ENCODE results near the gene SH2D3C. TPM values are rescaled to one million over a fixed set of nuclear protein-coding genes. Genes with fewer than 3 reads are reported as not detected.
A peak's percentile ranks its signal among the peaks of the same experiment; 100 is the strongest.

The SH2D3C gene
- total and polyA plus RNA-seq, 2 donors from 2014 or later, result 13.7 to 27.7 TPM

DNA sequence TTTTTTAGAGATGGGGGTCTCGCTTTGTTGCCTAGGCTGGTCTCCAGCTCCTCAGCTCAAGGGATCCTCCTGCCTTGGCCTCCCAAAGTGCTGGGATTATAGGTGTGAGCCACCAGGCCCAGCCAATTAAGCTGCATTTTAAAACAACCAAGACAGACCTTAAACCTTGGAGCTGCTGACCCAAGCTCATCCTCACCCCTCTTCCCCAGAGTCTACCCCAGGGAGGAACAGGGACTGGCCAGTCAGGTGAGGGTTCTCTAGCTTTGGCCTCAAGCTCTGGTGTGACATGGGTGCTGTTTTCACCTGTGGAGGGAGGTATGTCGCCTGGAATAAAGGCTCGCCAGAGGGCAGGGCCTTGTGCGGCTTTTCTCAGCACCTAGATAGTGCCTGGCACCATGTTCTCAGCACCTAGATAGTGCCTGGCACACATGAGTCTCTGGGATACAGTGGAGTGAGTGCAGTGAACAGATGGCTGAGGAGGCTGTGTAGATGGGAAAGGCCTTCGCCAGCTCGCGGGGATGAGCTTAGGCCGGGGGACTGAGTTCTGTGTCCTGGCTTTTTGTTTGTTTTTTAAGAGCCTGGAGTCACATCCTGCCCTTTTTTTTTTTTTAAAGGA lies 14.7 kb upstream of the SH2D3C start:
- intact Hi-C loops (cut with DNase I), result no loop called here
- H3K9ac ChIP-seq (ENCODE audit: low read length in 3 of 3), result peak overlapping the region in 1 of 3 donors; percentile 34
- no peak for DNase-seq
- peaks cover 0 to 13% (median 0%) of the 10 kb centered on the region in 3 donors for H3K4me1 ChIP-seq (ENCODE audit: control insufficient read depth in 2 of 3, insufficient read depth in 2 of 3, low read depth in 1 of 3, low read length in 3 of 3)
- TF ChIP-seq, protein P1, sequence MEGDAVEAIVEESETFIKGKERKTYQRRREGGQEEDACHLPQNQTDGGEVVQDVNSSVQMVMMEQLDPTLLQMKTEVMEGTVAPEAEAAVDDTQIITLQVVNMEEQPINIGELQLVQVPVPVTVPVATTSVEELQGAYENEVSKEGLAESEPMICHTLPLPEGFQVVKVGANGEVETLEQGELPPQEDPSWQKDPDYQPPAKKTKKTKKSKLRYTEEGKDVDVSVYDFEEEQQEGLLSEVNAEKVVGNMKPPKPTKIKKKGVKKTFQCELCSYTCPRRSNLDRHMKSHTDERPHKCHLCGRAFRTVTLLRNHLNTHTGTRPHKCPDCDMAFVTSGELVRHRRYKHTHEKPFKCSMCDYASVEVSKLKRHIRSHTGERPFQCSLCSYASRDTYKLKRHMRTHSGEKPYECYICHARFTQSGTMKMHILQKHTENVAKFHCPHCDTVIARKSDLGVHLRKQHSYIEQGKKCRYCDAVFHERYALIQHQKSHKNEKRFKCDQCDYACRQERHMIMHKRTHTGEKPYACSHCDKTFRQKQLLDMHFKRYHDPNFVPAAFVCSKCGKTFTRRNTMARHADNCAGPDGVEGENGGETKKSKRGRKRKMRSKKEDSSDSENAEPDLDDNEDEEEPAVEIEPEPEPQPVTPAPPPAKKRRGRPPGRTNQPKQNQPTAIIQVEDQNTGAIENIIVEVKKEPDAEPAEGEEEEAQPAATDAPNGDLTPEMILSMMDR (IDR thresholded peaks at IDR 0.05; ENCODE audit: borderline replicate concordance, extremely low read depth, insufficient read depth), result no peak
- H3K27me3 ChIP-seq (ENCODE audit: control insufficient read depth, insufficient read depth, low read length), result no peaks in the 10 kb centered on the region
- FAIRE-seq, result no peak
- no peak overlapping the region for H3K4me3 ChIP-seq (ENCODE audit: low read length in 3 of 3)
- no peaks in the 10 kb centered on the region for H3K9me3 ChIP-seq (ENCODE audit: control insufficient read depth in 2 of 3, insufficient read depth in 1 of 3, low read length in 3 of 3)
- H3K27ac ChIP-seq (ENCODE audit: low read depth in 2 of 2, low read length in 2 of 2), result no peak overlapping the region
- peaks cover 5 to 29% (median 24%) of the 10 kb centered on the region in 3 donors for H3K36me3 ChIP-seq (ENCODE audit: control insufficient read depth in 2 of 3, insufficient read depth in 3 of 3, low read length in 3 of 3)

DNA sequence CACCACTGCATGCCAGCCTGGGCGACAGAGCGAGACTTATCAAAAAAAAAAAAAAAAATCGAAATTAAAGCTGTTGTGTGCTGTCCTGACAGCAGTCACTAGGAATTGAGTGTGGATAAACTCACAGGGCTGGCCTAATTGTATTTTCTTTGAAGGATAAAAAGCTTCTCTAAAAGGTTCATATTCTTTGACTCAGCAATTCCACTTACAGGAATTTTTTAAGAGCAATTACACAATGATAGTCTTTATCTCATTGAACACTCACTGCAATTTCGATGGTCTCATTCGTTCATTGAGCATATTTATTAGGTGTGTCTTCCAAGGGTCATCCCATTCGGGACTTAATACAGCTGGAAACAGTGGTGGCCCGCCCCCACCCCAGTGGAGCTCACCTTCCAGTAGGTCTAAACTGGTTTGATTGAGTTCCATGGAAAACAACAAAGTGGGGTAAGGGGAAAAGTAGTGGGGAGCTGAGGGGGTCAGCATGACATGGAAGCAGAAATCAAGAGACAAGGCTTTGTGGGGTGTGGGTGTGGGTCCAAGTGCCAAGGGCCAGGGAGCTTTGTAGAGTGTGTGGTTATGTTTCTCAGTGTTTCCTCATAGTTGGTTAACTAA lies 14.1 kb upstream of the SH2D3C start:
- Histone ChIP-seq H3K9ac (ENCODE audit: low read length in 3 of 3) (no peak overlapping the region), H3K9me3 (ENCODE audit: control insufficient read depth in 2 of 3, insufficient read depth in 1 of 3, low read length in 3 of 3) (no peaks in the 10 kb centered on the region), H3K4me3 (ENCODE audit: low read length in 3 of 3) (no peak overlapping the region), H3K27me3 (ENCODE audit: control insufficient read depth, insufficient read depth, low read length) (no peaks in the 10 kb centered on the region), H3K36me3 (ENCODE audit: control insufficient read depth in 2 of 3, insufficient read depth in 3 of 3, low read length in 3 of 3) (peaks cover 8 to 35% (median 31%) of the 10 kb centered on the region in 3 donors), H3K4me1 (ENCODE audit: control insufficient read depth in 2 of 3, insufficient read depth in 2 of 3, low read depth in 1 of 3, low read length in 3 of 3) (peaks cover 0 to 13% (median under 1%) of the 10 kb centered on the region in 3 donors), H3K27ac (ENCODE audit: low read depth in 2 of 2, low read length in 2 of 2) (no peak overlapping the region)
- DNase-seq (no peak), FAIRE-seq (no peak)
- TF ChIP-seq, protein P1 (IDR thresholded peaks at IDR 0.05; ENCODE audit: borderline replicate concordance, extremely low read depth, insufficient read depth), result no peak
- intact Hi-C loops (cut with DNase I), result no loop called here

DNA sequence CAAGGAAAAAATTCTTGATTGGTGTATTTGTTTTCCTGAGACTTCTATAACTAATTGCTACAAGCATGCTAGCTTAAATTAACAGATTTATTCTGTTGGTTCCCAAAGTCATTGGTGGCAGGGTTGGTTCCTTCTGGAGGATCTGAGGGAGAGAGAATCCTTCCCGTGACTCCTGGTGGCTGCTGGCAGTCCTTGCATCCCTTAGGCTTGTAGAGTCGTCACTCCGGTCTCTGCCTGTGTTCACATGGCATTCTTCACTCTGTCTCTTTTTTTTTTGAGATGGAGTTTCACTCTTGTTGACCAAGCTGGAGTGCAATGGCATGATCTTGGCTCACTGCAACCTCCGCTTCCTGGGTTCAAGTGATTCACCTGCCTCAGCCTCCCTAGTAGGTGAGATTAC lies 12.6 kb upstream of the SH2D3C start:
- intact Hi-C loops (cut with DNase I), result no loop called here
- H3K4me1 ChIP-seq (ENCODE audit: control insufficient read depth in 2 of 3, insufficient read depth in 2 of 3, low read depth in 1 of 3, low read length in 3 of 3), result peaks cover 0 to 9% (median 4%) of the 10 kb centered on the region in 3 donors

More for the DNA sequence above, 12.6 kb upstream of the SH2D3C start:
- Histone ChIP-seq H3K36me3 (ENCODE audit: control insufficient read depth in 2 of 3, insufficient read depth in 3 of 3, low read length in 3 of 3) (peaks cover 8 to 40% (median 31%) of the 10 kb centered on the region in 3 donors), H3K27ac (ENCODE audit: low read depth in 2 of 2, low read length in 2 of 2) (no peak overlapping the region), H3K9me3 (ENCODE audit: control insufficient read depth in 2 of 3, insufficient read depth in 1 of 3, low read length in 3 of 3) (no peaks in the 10 kb centered on the region), H3K4me3 (ENCODE audit: low read length in 3 of 3) (no peak overlapping the region), H3K27me3 (ENCODE audit: control insufficient read depth, insufficient read depth, low read length) (no peaks in the 10 kb centered on the region), H3K9ac (ENCODE audit: low read length in 3 of 3) (no peak overlapping the region)
- FAIRE-seq (no peak), DNase-seq (no peak)
- TF ChIP-seq, protein P1 (IDR thresholded peaks at IDR 0.05; ENCODE audit: borderline replicate concordance, extremely low read depth, insufficient read depth), result no peak
